CD14-positive monocyte (primary cell): ENCODE data around the gene RAPGEF1. TPM values are rescaled to one million over a fixed set of nuclear protein-coding genes. Genes with fewer than 3 reads are reported as not detected.

ENCODE experiments used
- DNase-seq, 3 donors: peaks; one replicate each; pipeline ENCODE4 v3.0.0-alpha.2; 2011 to 2022
- H2AFZ ChIP-seq: 2 replicates; pipeline ENCODE4 v1.6.0; 2012; ENCODE audit warnings: mild to moderate bottlenecking, low read depth, low read length, inconsistent platforms; ENCODE audit not compliant: insufficient read depth, poor library complexity, severe bottlenecking
- H3K27ac ChIP-seq, 2 donors: 1 replicate in 1 of 2; 2 replicates in 1 of 2; pipeline ENCODE4 v1.5.1; 2012 to 2013; ENCODE audit warnings: low read length in 2 of 2, control low read depth in 1 of 2, inconsistent platforms in 1 of 2, low read depth in 1 of 2, mild to moderate bottlenecking in 1 of 2
- H3K27me3 ChIP-seq, 2 donors: one replicate each; pipeline versions ENCODE4 v1.6.0 to v1.6.1; 2011 to 2013; ENCODE audit warnings: low read length in 2 of 2; ENCODE audit not compliant: control insufficient read depth in 2 of 2, insufficient read depth in 2 of 2
- H3K36me3 ChIP-seq, 2 donors: replicated peaks in 1 of 2; 1 replicate in 1 of 2; 2 replicates in 1 of 2; pipeline versions ENCODE4 v1.5.1 to v1.6.1; 2012 to 2013; ENCODE audit warnings: low read length in 2 of 2, control low read depth in 1 of 2, inconsistent platforms in 1 of 2, mild to moderate bottlenecking in 1 of 2; ENCODE audit not compliant: insufficient read depth in 2 of 2, control insufficient read depth in 1 of 2
- H3K4me1 ChIP-seq, 2 donors: 1 replicate in 1 of 2; 2 replicates in 1 of 2; pipeline versions ENCODE4 v1.5.1 to v1.6.1; 2012 to 2013; ENCODE audit warnings: low read length in 2 of 2, control low read depth in 1 of 2, inconsistent platforms in 1 of 2, mild to moderate bottlenecking in 1 of 2, moderate library complexity in 1 of 2; ENCODE audit not compliant: insufficient read depth in 2 of 2, control insufficient read depth in 1 of 2
- H3K4me2 ChIP-seq: replicated peaks from 2 replicates; pipeline ENCODE3; 2012; ENCODE audit warnings: low read length, moderate library complexity, mild to moderate bottlenecking; ENCODE audit not compliant: poor library complexity, severe bottlenecking; ENCODE audit errors: extremely low read depth
- H3K4me3 ChIP-seq, 3 experiments: fragments of 200-600 bp in 1 of 3; sonication (generic) in 1 of 3; replicated peaks in 1 of 3; 1 replicate in 2 of 3; 2 replicates in 1 of 3; pipeline ENCODE4 v1.5.1; 2011 to 2013; ENCODE audit warnings: low read length in 3 of 3, mild to moderate bottlenecking in 3 of 3, control low read depth in 2 of 3, low read depth in 2 of 3, inconsistent platforms in 1 of 3, moderate library complexity in 1 of 3
- H3K79me2 ChIP-seq: 2 replicates; pipeline ENCODE4 v1.6.0; 2012; ENCODE audit warnings: mild to moderate bottlenecking, control low read depth, inconsistent platforms, low read length, moderate library complexity; ENCODE audit not compliant: insufficient read depth
- H3K9ac ChIP-seq: 2 replicates; pipeline ENCODE4 v1.6.0; 2017; ENCODE audit warnings: low read length, mild to moderate bottlenecking; ENCODE audit not compliant: insufficient read depth, poor library complexity, severe bottlenecking
- H3K9me3 ChIP-seq, 2 donors: replicated peaks in 1 of 2; 1 replicate in 1 of 2; 2 replicates in 1 of 2; pipeline versions ENCODE4 v1.5.1 to v1.6.1; 2012 to 2013; ENCODE audit warnings: low read length in 2 of 2, control low read depth in 1 of 2; ENCODE audit not compliant: control insufficient read depth in 1 of 2, insufficient read depth in 1 of 2
- H4K20me1 ChIP-seq: 2 replicates; pipeline ENCODE4 v1.6.0; 2012; ENCODE audit warnings: mild to moderate bottlenecking, low read length, control low read depth, moderate library complexity; ENCODE audit not compliant: insufficient read depth
- H3K27ac Mint-ChIP-seq, 7 donors: one replicate each; pipeline ENCODE4 v1.8.0; 2020; ENCODE audit warnings: mild to moderate bottlenecking in 7 of 7, mixed read lengths in 7 of 7, moderate library complexity in 6 of 7, inconsistent platforms in 2 of 7
- H3K27me3 Mint-ChIP-seq, 3 donors: one replicate each; pipeline ENCODE4 v1.8.0; 2021 to 2022; ENCODE audit warnings: low read depth in 3 of 3, mild to moderate bottlenecking in 3 of 3, mixed read lengths in 3 of 3, moderate library complexity in 3 of 3, inconsistent platforms in 1 of 3
- H3K36me3 Mint-ChIP-seq, 2 donors: one replicate each; pipeline ENCODE4 v1.8.0; 2020; ENCODE audit warnings: mixed read lengths in 2 of 2, inconsistent platforms in 1 of 2, mild to moderate bottlenecking in 1 of 2
- H3K4me1 Mint-ChIP-seq: one replicate; pipeline ENCODE4 v1.8.0; 2020; ENCODE audit warnings: mild to moderate bottlenecking, mixed read lengths
- H3K4me3 Mint-ChIP-seq, 2 donors: one replicate each; pipeline ENCODE4 v1.8.0; 2020; ENCODE audit warnings: mild to moderate bottlenecking in 2 of 2, mixed read lengths in 2 of 2, moderate library complexity in 1 of 2
- H3K9me3 Mint-ChIP-seq, 7 donors: one replicate each; pipeline ENCODE4 v1.8.0; 2020 to 2022; ENCODE audit warnings: mixed read lengths in 7 of 7, mild to moderate bottlenecking in 6 of 7, moderate library complexity in 6 of 7, inconsistent platforms in 2 of 7
- WGBS: methylation state at CpG from one replicate; pipeline ENCODE4 v1.1.5; 2013; ENCODE audit warnings: missing lambda C conversion rate; ENCODE audit not compliant: insufficient coverage; 5-methylcytosine and 5-hydroxymethylcytosine counted together
- intact Hi-C, 2 donors: fragments of 100-400 bp; cut with micrococcal nuclease; formaldehyde crosslinking; loops; one replicate each; pipeline versions ENCODE4 v1.15.0 to v1.15.1; 2023
- polyA plus RNA-seq, 3 donors: library from polyadenylated mRNA; depleted of rRNA in 1 of 3; unstranded in 2 of 3; stranded (reverse) in 1 of 3; fragments of 300-500 nt in 2 of 3; fragments of >200 nt in 1 of 3; fragmentation: Illumina TruSeq in 2 of 3; gene quantifications; 1 replicate in 2 of 3; 2 replicates in 1 of 3; pipeline ENCODE4 v1.2.3, GENCODE V29; 2012 to 2021
- TF ChIP-seq, protein P1 (sequence below): fragments of 200-600 bp; IDR thresholded peaks from one replicate; pipeline ENCODE4 v1.8.0; 2022; ENCODE audit warnings: antibody characterized with exemption, mild to moderate bottlenecking

The RAPGEF1 gene
- polyA plus RNA-seq, 3 donors = 1.7 to 71.7 (median 3.0) TPM

- WGBS = 73% methylated on average over 23 of the region's 24 CpGs
- DNase-seq = no peak
- Histone ChIP-seq H3K4me2 (peak overlapping the region; percentile 92), H2AFZ (peak overlapping the region; percentile 98), H3K4me1 (peaks cover 13 to 18% of the 10 kb centered on the region in 2 donors), H3K9ac (peak overlapping the region; percentile 87), H3K36me3 (peaks cover 39 to 50% of the 10 kb centered on the region in 2 donors), H3K9me3 (no peaks in the 10 kb centered on the region), H3K27me3 (no peaks in the 10 kb centered on the region), H4K20me1 (no peaks in the 10 kb centered on the region), H3K27ac (peak overlapping the region in 1 of 2 donors; percentile 78), H3K4me3 (peak overlapping the region; percentile 52 to 88 (median 88)), H3K79me2 (peaks cover 12% of the 10 kb centered on the region)
- peak overlapping the region; percentile 77 to 84 for H3K4me3 Mint-ChIP-seq
- H3K4me1 Mint-ChIP-seq = peaks cover 11% of the 10 kb centered on the region
- H3K27ac Mint-ChIP-seq = peak overlapping the region in 5 of 7 donors; percentile 57 to 82 (median 72)
- no peaks in the 10 kb centered on the region for H3K9me3 Mint-ChIP-seq
- intact Hi-C loops = no loop called here
- peaks cover 35 to 47% of the 10 kb centered on the region in 2 donors for H3K36me3 Mint-ChIP-seq
- TF ChIP-seq, protein P1, sequence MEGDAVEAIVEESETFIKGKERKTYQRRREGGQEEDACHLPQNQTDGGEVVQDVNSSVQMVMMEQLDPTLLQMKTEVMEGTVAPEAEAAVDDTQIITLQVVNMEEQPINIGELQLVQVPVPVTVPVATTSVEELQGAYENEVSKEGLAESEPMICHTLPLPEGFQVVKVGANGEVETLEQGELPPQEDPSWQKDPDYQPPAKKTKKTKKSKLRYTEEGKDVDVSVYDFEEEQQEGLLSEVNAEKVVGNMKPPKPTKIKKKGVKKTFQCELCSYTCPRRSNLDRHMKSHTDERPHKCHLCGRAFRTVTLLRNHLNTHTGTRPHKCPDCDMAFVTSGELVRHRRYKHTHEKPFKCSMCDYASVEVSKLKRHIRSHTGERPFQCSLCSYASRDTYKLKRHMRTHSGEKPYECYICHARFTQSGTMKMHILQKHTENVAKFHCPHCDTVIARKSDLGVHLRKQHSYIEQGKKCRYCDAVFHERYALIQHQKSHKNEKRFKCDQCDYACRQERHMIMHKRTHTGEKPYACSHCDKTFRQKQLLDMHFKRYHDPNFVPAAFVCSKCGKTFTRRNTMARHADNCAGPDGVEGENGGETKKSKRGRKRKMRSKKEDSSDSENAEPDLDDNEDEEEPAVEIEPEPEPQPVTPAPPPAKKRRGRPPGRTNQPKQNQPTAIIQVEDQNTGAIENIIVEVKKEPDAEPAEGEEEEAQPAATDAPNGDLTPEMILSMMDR = no peak
- H3K27me3 Mint-ChIP-seq = peaks cover 2 to 6% (median 5%) of the 10 kb centered on the region in 3 donors
These were observed 210.0 kb downstream of the RAPGEF1 start for GRCh38 chr9:131529597-131530545.

- intact Hi-C loops = no loop called here
- no peak for DNase-seq
- H3K79me2 ChIP-seq = peaks cover 12% of the 10 kb centered on the region
- no peak overlapping the region for H2AFZ ChIP-seq
- no peak overlapping the region for H3K27ac ChIP-seq
- no peak overlapping the region for H3K9ac ChIP-seq
- 98% methylated on average over 27 of the region's 35 CpGs for WGBS
- Mint-ChIP-seq H3K4me3 (no peak overlapping the region), H3K9me3 (no peaks in the 10 kb centered on the region), H3K27me3 (peaks cover under 1 to 2% (median 2%) of the 10 kb centered on the region in 3 donors), H3K27ac (no peak overlapping the region), H3K36me3 (peaks cover 43 to 55% of the 10 kb centered on the region in 2 donors), H3K4me1 (peaks cover 9% of the 10 kb centered on the region)
- H3K4me2 ChIP-seq = no peak overlapping the region
- no peaks in the 10 kb centered on the region for H3K27me3 ChIP-seq
- peaks cover 13 to 18% of the 10 kb centered on the region in 2 donors for H3K4me1 ChIP-seq
- TF ChIP-seq, protein P1 = no peak
- H3K4me3 ChIP-seq = no peak overlapping the region
- H3K36me3 ChIP-seq = peaks cover 48 to 59% of the 10 kb centered on the region in 2 donors
- H3K9me3 ChIP-seq = no peaks in the 10 kb centered on the region
- no peaks in the 10 kb centered on the region for H4K20me1 ChIP-seq
These were observed 210.9 kb downstream of the RAPGEF1 start for GRCh38 chr9:131528886-131529505.
